ENCODE data around the gene KCNQ5.

- no peak for TF ChIP-seq CTCF (IDR thresholded peaks at IDR 0.05)
- TF ChIP-seq POLR2A (IDR thresholded peaks at IDR 0.05): no peak
Observed at GRCh38 chr6:72653026-72653425, 31.2 kb downstream of the KCNQ5 start.
